Activated naive CD8-positive, alpha-beta T cell treated with anti-CD3 and anti-CD28 coated beads, Interleukin-2, amount 10 ng/mL, durations not matched to agents 7 days and 5 days (primary cell): ENCODE measurements around the gene NACC1. TPM values are rescaled to one million over a fixed set of nuclear protein-coding genes. Genes with fewer than 3 reads are reported as not detected.

Source experiments
- ATAC-seq: fragments of 150-1000 bp; cut with Tn5 transposase; one replicate; pipeline ENCODE4 v1.10.0; 2021; ENCODE audit warnings: low read depth, moderate library complexity
- POLR2A ChIA-PET: fragments of 350-600 bp; sonication (Branson Sonifier 250); formaldehyde crosslinking; loops from one replicate; lab custom pipeline; 2021; ENCODE audit warnings: antibody characterized with exemption; lab: Charles Lee
- DNase-seq: peaks from one replicate; pipeline ENCODE4 v3.0.0; 2021
- H3K27ac Mint-ChIP-seq: one replicate; pipeline ENCODE4 v1.8.0; 2022; ENCODE audit warnings: mild to moderate bottlenecking, mixed read lengths
- H3K27me3 Mint-ChIP-seq: one replicate; pipeline ENCODE4 v1.8.0; 2022; ENCODE audit warnings: mild to moderate bottlenecking, moderate library complexity, mixed read lengths
- H3K36me3 Mint-ChIP-seq: one replicate; pipeline ENCODE4 v1.8.0; 2021; ENCODE audit warnings: mild to moderate bottlenecking, mixed read lengths
- H3K4me1 Mint-ChIP-seq: one replicate; pipeline ENCODE4 v1.8.0; 2021; ENCODE audit warnings: mixed read lengths
- H3K4me3 Mint-ChIP-seq: one replicate; pipeline ENCODE4 v1.8.0; 2022; ENCODE audit warnings: mild to moderate bottlenecking, moderate library complexity, mixed read lengths
- H3K9me3 Mint-ChIP-seq: one replicate; pipeline ENCODE4 v1.8.0; 2021; ENCODE audit warnings: mixed read lengths
- total RNA-seq, 2 experiments: library from RNA; stranded (reverse); gene quantifications; one replicate each; pipeline ENCODE4 v1.2.3, GENCODE V29; 2021

Gene NACC1
- total RNA-seq, 2 experiments from 2014 or later: 56.3 to 57.2 TPM

DNA sequence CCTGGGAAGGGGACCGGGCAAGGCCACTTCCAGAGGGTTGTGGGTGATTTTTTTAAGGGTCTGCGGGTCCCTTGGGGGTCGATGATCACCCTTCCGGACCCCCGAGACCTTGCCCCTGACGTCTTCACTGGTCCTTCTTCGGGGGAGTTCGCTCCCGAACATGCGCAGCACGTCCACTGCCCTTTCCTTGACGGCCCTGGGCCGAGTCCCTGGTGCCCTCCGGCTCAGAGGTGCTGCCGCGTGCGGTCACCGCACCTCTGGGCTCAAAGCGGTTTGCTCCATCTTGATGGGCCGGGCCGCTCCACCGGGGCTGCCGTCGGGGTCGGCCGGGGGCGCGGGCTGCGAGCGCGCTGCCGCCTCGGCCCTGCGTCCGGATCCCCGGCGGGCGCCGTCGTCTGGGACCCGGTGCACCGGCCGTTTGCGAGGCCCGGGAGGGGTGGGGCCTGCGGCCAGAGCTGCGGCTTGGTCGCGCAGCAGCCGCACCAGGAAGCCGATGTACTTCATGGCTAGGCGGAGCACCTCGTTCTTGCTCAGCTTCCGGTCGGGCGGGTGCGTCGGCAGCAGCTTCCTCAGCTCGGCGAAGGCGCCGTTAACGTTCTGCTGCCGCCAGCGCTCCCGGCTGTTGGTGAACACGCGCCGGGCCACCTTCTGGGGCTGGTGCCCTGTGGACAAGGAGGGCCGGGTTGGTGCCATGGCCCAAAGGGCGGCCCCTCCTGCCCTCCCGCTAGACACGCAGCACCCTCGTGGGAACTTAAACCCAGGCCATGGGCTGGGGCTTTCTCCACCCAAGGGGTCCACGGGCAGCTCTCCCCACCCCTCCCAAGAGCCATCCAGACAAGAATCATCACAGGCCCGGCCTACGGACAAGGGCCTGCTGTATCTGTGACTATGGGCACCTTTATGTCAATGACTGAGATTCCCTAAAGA is 18.7 kb upstream of the NACC1 start:
- Mint-ChIP-seq H3K9me3 (peaks cover 2% of the 10 kb centered on the region), H3K27me3 (peaks cover 40% of the 10 kb centered on the region), H3K4me1 (peaks cover 31% of the 10 kb centered on the region), H3K4me3 (peak overlapping the region; percentile 73), H3K27ac (peak overlapping the region; percentile 94), H3K36me3 (peaks cover 4% of the 10 kb centered on the region)
- ATAC-seq (peak; percentile 57), DNase-seq (peak; percentile 80)
- POLR2A ChIA-PET: interaction anchor here (0.5 to 1.9 kb wide), 8 partner anchors 18 to 1300 kb away, joined by 3 to 6 read pairs (median 3); no protein-coding TSS in a partner anchor

DNA sequence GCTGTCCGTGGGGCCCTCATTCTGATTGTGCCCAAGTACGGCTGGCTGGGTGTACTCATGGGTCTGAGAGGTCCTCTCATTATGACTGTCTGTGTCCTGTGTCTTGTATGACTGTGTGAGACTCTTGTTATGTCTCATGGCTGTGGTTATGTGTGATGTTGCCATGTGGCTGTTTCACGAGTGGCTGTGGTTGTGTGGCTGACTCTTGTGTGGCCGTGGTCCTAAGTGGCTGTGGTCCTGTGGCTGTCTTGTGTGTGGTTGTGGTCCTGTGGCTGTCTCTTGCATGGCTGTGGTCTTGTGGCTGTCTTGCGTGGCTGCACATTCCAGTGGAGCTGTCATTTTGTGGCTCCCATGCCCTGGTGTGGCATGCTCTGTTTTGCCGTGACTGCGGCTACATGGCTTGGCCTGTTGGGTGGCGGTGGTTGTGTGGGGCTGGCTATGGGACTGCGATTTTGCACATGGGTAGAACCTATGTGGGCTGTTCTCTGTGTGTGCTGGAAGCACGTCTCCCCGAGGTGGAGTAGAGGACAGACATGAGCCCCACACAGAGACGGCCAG is 18.0 kb upstream of the NACC1 start:
- H3K27ac Mint-ChIP-seq: peak overlapping the region; percentile 94
- ATAC-seq (peak; percentile 54), DNase-seq (peak; percentile 82)
- H3K4me3 Mint-ChIP-seq: peak overlapping the region; percentile 72
- peaks cover 4% of the 10 kb centered on the region for H3K36me3 Mint-ChIP-seq
- peaks cover 2% of the 10 kb centered on the region for H3K9me3 Mint-ChIP-seq
- H3K27me3 Mint-ChIP-seq: peaks cover 33% of the 10 kb centered on the region
- POLR2A ChIA-PET: interaction anchor here (0.6 to 1.9 kb wide), 8 partner anchors 18 to 496 kb away, joined by 3 to 7 read pairs (median 3); no protein-coding TSS in a partner anchor
- peaks cover 31% of the 10 kb centered on the region for H3K4me1 Mint-ChIP-seq

DNA sequence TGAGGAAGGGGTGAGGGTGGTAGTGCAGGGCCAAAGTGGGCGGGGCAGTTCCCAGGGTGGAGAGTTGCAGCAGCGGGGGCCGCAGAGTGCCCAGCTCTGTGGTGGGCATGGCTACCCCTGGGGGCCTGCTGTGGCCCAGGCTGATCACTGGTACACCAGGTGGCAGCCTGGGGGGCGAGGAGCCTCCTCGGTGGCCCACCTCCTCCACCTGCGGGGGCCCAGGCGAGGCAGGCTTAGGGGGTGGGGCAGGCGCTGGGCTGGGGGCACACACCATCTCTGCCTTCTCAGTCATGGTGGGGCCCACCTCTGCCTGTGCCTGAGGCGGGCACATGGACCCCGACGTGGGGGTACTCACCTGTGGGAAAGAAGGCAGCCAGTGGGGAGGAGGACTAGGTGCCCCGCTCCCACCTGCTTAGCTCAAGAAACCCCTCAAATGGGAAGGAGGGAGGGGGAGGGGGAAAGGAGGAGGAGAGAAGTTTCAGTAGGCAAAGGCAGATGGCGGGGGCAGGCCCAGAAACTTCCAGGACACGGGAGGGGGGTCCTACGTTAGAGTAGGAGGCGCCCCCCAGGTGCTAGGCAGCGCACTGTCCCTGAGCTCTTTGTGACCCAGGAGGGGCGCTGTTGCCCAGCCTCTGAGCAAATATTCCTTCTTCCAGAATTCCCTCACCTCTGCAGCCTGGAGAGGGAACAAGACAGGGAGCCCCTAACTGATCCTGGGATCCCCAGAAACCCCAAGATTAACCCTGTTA is 17.0 kb upstream of the NACC1 start:
- Mint-ChIP-seq H3K27me3 (peaks cover 25% of the 10 kb centered on the region), H3K36me3 (peaks cover 4% of the 10 kb centered on the region), H3K9me3 (peaks cover 2% of the 10 kb centered on the region), H3K4me3 (no peak overlapping the region), H3K4me1 (peaks cover 31% of the 10 kb centered on the region), H3K27ac (no peak overlapping the region)
- POLR2A ChIA-PET: interaction anchor here (0.6 to 1.9 kb wide), 6 partner anchors 52 to 216 kb away, joined by 3 to 7 read pairs (median 3); no protein-coding TSS in a partner anchor
- ATAC-seq: no peak
- DNase-seq: no peak

DNA sequence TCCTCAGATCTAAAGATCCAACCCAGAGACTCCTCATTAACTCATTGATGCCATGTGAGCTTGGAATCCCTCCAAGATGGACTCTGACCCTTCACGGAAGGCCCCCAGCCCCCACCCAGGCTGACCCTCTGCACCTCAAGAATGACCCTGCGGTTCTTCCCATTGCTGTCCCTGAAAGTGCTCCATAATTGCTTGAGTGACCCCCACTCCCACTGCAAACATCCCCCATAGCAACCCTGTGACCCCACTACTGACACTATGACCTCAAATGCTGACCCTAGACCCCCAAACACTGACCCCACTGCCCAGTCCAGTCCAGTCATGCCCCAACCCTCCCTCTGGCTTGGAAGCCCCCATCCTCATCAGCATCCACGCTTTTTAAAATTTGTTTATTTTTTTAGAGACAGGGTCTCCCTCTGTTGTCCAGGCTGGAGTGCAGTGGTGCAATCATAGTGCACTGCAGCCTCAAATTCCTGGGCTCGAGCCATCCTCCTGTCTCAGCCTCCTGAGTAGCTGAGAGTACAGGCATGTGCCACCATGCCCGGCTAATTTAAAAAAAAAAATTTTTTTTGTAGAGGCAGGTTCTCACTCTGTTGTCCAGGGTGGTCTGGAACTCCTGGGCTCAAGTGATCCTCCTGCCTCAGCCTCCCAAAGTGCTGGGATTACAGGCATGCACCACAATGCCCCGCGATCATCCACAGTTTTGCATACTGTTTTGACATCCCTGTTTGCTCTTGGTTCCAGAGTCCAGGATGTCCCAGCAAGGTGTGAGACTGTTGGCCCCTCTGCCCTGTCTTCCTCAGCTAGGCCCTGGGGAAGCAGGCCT is 16.3 kb upstream of the NACC1 start:
- no peak for DNase-seq
- ATAC-seq: no peak
- Mint-ChIP-seq H3K4me3 (peak overlapping the region; percentile 22), H3K27ac (no peak overlapping the region), H3K36me3 (peaks cover 4% of the 10 kb centered on the region), H3K9me3 (peaks cover 2% of the 10 kb centered on the region), H3K4me1 (peaks cover 30% of the 10 kb centered on the region), H3K27me3 (peaks cover 20% of the 10 kb centered on the region)
- POLR2A ChIA-PET: interaction anchor here (0.9 to 1.5 kb wide), 3 partner anchors 51 to 164 kb away, joined by 3 to 7 read pairs (median 3); no protein-coding TSS in a partner anchor

DNA sequence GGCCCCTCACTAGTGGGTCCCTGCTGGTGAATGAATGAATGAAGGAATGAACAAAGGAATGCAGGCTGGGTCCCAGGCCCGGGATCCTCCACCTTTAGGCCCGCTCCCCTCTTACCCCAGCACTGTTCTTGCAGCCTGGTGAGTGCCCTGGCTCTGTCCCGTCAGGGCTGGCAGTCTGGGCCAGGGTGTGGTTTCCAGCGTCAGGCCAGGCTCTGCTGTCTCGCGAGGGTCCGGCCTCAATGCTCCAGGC is 15.7 kb upstream of the NACC1 start:
- H3K36me3 Mint-ChIP-seq: peaks cover 5% of the 10 kb centered on the region
- H3K27ac Mint-ChIP-seq: no peak overlapping the region
- POLR2A ChIA-PET: interaction anchor here (0.9 kb wide), 1 partner anchor 53 kb away, joined by 3 read pairs; no protein-coding TSS in a partner anchor
- H3K27me3 Mint-ChIP-seq: peaks cover 15% of the 10 kb centered on the region
- no peak for DNase-seq
- H3K4me3 Mint-ChIP-seq: peak overlapping the region; percentile 7
- peaks cover 2% of the 10 kb centered on the region for H3K9me3 Mint-ChIP-seq
- peaks cover 26% of the 10 kb centered on the region for H3K4me1 Mint-ChIP-seq
- no peak for ATAC-seq

DNA sequence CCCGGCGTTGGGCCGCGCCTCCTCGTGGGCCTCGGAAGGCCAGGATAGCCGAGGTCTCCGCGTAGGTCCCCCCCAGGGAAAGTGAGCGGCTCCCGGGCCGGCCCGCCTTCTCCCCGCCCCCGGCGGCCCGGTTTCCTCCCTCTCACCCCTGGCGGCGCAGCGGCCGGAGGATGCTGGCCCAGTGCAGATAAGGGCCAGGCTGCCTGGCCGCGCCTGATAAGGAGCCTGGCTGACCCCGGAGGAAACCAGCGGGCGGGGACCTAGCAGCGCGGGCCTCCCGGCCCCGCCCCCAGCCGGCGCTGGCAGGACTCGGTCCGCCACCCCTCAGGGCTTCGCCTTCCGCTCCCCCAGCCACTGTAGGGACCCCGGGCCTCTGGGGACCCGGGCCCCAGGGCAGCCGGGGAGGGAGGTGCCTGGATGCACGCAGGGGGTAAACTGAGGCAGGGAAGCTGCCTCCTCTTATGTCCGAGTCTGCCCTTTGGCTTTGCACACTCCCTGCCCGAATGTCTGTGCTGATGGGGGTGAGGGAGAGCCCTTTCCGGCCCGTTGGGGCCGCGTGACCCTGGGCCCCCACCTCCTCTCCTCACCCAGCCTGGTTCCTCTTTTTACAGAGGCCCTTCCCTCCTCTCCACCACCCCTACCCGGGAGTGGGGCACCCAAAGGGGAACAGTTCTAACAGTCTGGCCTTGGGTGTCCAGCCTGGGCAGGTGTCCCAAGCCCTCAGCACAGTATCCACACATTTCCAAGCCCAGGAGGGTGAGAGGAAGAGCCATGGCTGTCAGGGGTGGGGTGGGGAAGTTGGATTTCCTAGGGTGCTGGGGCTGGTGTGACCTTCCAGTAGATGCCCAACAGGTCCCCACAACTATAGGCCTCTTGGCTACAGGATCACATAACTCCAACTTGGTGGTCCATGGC is 15.1 kb upstream of the NACC1 start, which contains the start of gene LYL1:
Gene LYL1 (minus strand): TSS at position 193 of the 915 bp plus-strand sequence. CDS start 1,687 bp downstream, outside the sequence.
- no peak for ATAC-seq
- peak within 1 kb of the TSS; percentile 48 for H3K27ac Mint-ChIP-seq
- POLR2A ChIA-PET: no interaction called here

DNA sequence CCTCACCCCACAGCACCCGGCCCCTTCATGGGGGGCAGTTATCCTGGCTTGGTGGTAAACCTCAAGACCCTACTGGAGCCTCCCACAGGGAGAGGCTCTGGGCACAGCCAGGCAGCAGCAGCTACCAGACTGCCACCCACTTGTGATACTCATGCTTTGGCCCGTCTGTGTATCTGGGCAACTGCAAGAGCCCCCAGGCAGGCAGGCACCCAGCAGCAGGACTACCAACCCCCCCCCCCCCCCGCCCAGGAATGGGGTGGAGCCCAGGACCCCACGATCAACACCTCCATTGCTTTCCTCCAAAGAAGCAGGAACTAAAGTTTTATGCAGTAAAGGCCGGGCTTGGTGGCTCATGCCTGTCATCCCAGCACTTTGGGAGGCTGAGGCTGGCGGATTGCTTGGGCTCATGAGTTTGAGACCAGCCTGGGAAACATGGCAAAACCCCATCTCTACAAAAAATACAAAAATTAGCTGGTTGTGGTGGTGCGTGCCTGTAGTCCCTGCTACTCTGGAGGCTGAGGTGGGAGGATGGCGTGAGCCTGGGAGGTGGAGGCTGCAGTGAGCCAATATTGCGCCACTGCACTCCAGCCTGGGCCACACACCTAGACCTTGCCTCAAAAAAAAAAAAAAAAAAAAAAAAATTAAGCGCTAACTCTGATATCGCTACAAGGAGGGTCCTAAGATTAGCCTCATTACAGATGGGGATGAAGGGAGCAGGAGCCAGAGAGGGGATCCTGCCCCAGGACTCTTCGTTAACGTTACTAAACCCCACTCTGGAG is 14.3 kb upstream of the NACC1 start:
- no peak for DNase-seq
- no peak for ATAC-seq
- H3K36me3 Mint-ChIP-seq: peaks cover 8% of the 10 kb centered on the region
- peaks cover 3% of the 10 kb centered on the region for H3K27me3 Mint-ChIP-seq
- H3K9me3 Mint-ChIP-seq: peaks cover 2% of the 10 kb centered on the region
- peak overlapping the region; percentile 93 for H3K4me3 Mint-ChIP-seq
- POLR2A ChIA-PET: interaction anchor here (1.2 to 2.3 kb wide), 6 partner anchors 13 to 150 kb away, joined by 3 to 22 read pairs (median 11); partner anchors contain the start of genes IER2, NACC1, STX10 and TRMT1
- peak overlapping the region; percentile 92 for H3K27ac Mint-ChIP-seq
- H3K4me1 Mint-ChIP-seq: peaks cover 21% of the 10 kb centered on the region

More for the DNA sequence above, 15.1 kb upstream of the NACC1 start, which contains the start of gene LYL1:
- H3K27me3 Mint-ChIP-seq: peaks cover 10% of the 10 kb centered on the region
- H3K4me3 Mint-ChIP-seq: peak within 1 kb of the TSS; percentile 69
- H3K9me3 Mint-ChIP-seq: peaks cover 2% of the 10 kb centered on the region
- H3K4me1 Mint-ChIP-seq: peaks cover 26% of the 10 kb centered on the region
- H3K36me3 Mint-ChIP-seq: peaks cover 8% of the 10 kb centered on the region
- peak; percentile 63 for DNase-seq

DNA sequence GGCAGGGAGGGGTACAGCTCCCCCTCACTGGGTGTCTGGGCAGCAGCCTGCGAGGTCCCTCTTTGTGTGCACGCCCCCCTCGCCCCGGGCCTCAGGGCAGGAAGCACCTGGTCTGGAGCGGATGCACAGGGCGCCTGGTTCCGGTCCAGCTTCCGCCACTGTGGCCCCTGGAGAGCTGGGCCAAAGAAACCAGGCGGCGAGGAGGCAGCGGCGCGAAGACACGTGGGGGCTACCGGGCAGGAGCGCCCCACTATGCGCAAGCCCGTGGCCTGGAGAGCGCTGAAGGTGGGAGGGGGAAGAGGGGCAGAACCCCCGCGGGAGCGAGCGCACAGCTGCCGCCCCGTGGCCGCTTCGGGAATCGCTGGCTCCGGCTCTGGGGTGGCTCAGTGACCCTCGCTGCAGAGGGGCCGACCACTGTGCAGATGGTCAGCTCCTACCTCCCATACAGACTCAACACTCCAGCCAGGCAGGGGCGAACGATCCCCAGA is 13.7 kb upstream of the NACC1 start:
- POLR2A ChIA-PET: interaction anchor here (0.5 to 2.8 kb wide), 10 partner anchors 13 to 150 kb away, joined by 3 to 22 read pairs (median 7); partner anchors contain the start of genes IER2, NACC1, STX10 and TRMT1
- Mint-ChIP-seq H3K4me1 (peaks cover 21% of the 10 kb centered on the region), H3K27ac (peak overlapping the region; percentile 92), H3K36me3 (peaks cover 8% of the 10 kb centered on the region), H3K9me3 (peaks cover 2% of the 10 kb centered on the region), H3K4me3 (peak overlapping the region; percentile 93), H3K27me3 (no peaks in the 10 kb centered on the region)
- DNase-seq (peak; percentile 83), ATAC-seq (peak; percentile 38)

DNA sequence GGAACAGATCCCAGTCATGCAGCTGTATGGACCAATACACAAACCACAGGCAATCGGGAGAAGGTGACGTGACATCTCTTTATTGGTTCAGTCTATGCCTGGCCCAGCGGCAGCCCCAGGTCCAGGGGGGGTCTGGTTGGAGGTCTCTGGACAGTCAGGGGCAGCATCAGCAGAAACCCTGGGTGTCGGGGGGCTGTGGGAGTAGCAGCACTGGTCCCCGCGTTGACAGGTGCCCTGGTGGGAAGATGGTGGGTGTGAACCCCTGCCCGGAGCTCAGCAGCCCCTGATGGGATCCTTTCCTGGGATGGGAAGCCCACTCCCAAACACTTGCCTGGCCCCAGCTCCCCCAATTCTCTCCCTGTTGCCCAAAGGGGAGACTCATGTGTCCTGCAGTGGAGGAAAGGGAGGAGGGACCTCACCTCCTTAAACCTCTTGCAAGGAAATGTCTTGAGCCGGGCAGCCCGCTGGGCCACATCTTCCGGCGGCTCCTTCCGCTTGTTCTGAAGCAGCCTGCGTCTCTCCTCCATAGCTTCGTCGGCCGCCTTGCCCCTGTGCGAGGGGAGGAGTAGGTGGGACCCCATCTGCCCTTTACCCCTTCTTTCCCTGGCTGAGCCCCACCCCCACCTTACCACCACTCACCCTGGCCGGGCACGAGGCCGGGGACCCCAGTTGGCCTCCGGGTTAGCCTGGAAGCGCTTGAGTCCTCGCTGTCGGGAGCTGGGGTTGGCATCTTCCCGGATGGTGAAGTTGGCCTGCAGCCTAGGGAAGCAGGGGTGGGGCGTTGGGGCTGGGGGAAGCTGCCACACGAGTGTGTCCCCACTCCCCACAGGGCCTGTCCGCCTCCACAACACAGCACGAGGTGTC is 13.0 kb upstream of the NACC1 start:
- H3K9me3 Mint-ChIP-seq: peaks cover 1% of the 10 kb centered on the region

More for the DNA sequence above, 13.0 kb upstream of the NACC1 start:
- POLR2A ChIA-PET: interaction anchor here (0.5 to 2.8 kb wide), 10 partner anchors 12 to 151 kb away, joined by 3 to 22 read pairs (median 7); partner anchors contain the start of genes IER2, NACC1, STX10 and TRMT1
- ATAC-seq: peak; percentile 53
- H3K4me3 Mint-ChIP-seq: peak overlapping the region; percentile 93
- peaks cover 6% of the 10 kb centered on the region for H3K36me3 Mint-ChIP-seq
- H3K4me1 Mint-ChIP-seq: peaks cover 16% of the 10 kb centered on the region
- peak; percentile 69 for DNase-seq
- no peaks in the 10 kb centered on the region for H3K27me3 Mint-ChIP-seq
- peak overlapping the region; percentile 92 for H3K27ac Mint-ChIP-seq
